Liver (tissue), 3 donors: ENCODE data around the gene KRTAP10-5.

Experiments
- CTCF ChIP-seq: fragments of 150-350 bp; IDR thresholded peaks from 2 replicates; pipeline ENCODE4 v1.5.1; 2017; ENCODE audit warnings: improper control_type of control experiment, low read depth, low read length; ENCODE audit not compliant: missing input control
- EGR1 ChIP-seq, 2 donors: IDR thresholded peaks; 2 replicates each; pipeline ENCODE4 v1.6.1; 2016 to 2018; ENCODE audit warnings: antibody characterized with exemption in 2 of 2, low read depth in 2 of 2
- GABPA ChIP-seq, 2 donors: IDR thresholded peaks in 1 of 2; conservative IDR thresholded peaks in 1 of 2; 2 replicates each; pipeline ENCODE4 v1.6.1; 2016; ENCODE audit warnings: antibody characterized with exemption in 2 of 2, mild to moderate bottlenecking in 1 of 2, moderate library complexity in 1 of 2
- JUND ChIP-seq, 2 donors: IDR thresholded peaks; 2 replicates each; pipeline ENCODE4 v1.6.1; 2016; ENCODE audit warnings: antibody characterized with exemption in 2 of 2
- RAD21 ChIP-seq, 2 donors: IDR thresholded peaks; 2 replicates each; pipeline ENCODE4 v1.6.1; 2016; ENCODE audit warnings: antibody characterized with exemption in 2 of 2, mild to moderate bottlenecking in 2 of 2
- TAF1 ChIP-seq: conservative IDR thresholded peaks from 2 replicates; pipeline ENCODE4 v1.6.1; 2016; ENCODE audit warnings: antibody characterized with exemption, mild to moderate bottlenecking
- YY1 ChIP-seq: IDR thresholded peaks from 2 replicates; pipeline ENCODE4 v1.6.1; 2016; ENCODE audit warnings: antibody characterized with exemption, mild to moderate bottlenecking
- donor health status: healthy.
- donor health status: healthy.

GRCh38 chr21:44598061-44598460 is 17.7 kb upstream of the KRTAP10-5 start:
- TF ChIP-seq CTCF (no peak), JUND (IDR thresholded peaks at IDR 0.05) (no peak), YY1 (no peak), RAD21 (IDR thresholded peaks at IDR 0.05) (no peak), EGR1 (IDR thresholded peaks at IDR 0.05; ENCODE audit: low read depth in 2 of 2) (no peak), TAF1 (no peak), GABPA (IDR thresholded peaks at IDR 0.05 in 1 of 2, conservative IDR thresholded peaks at IDR 0.05 in 1 of 2) (no peak)
